HL-60 (cell line): ENCODE data around the gene SYT12. TPM values are rescaled to one million over a fixed set of nuclear protein-coding genes. Genes with fewer than 3 reads are reported as not detected.

Experiments
- DNase-seq, 2 experiments: peaks; one replicate each; pipeline ENCODE4 v3.0.0-alpha.2; 2010 to 2020; ENCODE audit warnings: low read depth in 1 of 2, low spot score in 1 of 2
- H3K27ac ChIP-seq: fragments of 250-450 bp; sonication (Bioruptor Pico); replicated peaks from 2 replicates; pipeline ENCODE4 v1.5.1; 2020; ENCODE audit warnings: mild to moderate bottlenecking, moderate library complexity
- H3K27me3 ChIP-seq: fragments of 250-450 bp; sonication (Bioruptor Pico); 2 replicates; pipeline ENCODE4 v1.5.1; 2021; ENCODE audit warnings: mild to moderate bottlenecking, moderate library complexity; ENCODE audit not compliant: insufficient read depth, poor library complexity, severe bottlenecking
- H3K4me3 ChIP-seq: replicated peaks from 2 replicates; pipeline ENCODE4 v1.5.1; 2011; ENCODE audit warnings: mild to moderate bottlenecking, control low read depth, low read length; ENCODE audit not compliant: insufficient read depth
- GABPA ChIP-seq: IDR thresholded peaks from 2 replicates; pipeline ENCODE4 v1.6.1; 2012; ENCODE audit warnings: low read depth
- POLR2AphosphoS5 ChIP-seq: IDR thresholded peaks from 2 replicates; pipeline ENCODE4 v1.6.1; 2012; ENCODE audit warnings: low read depth
- REST ChIP-seq: IDR thresholded peaks from 2 replicates; pipeline ENCODE4 v1.6.1; 2012; ENCODE audit warnings: low read depth; ENCODE audit not compliant: insufficient replicate concordance
- SPI1 ChIP-seq: IDR thresholded peaks from 2 replicates; pipeline ENCODE4 v1.6.1; 2012; ENCODE audit warnings: low read depth, mild to moderate bottlenecking, borderline replicate concordance
- microRNA-seq: library from miRNA; unstranded; fragments of <30 nt; microRNA quantifications from one replicate; pipeline ENCODE4, GENCODE V29; 2018
- TF ChIP-seq, protein P1 (sequence below): IDR thresholded peaks from one replicate; pipeline ENCODE4 v1.5.1; 2011; ENCODE audit warnings: low read length, control low read depth, inconsistent platforms; ENCODE audit not compliant: insufficient read depth

SYT12 gene

DNA sequence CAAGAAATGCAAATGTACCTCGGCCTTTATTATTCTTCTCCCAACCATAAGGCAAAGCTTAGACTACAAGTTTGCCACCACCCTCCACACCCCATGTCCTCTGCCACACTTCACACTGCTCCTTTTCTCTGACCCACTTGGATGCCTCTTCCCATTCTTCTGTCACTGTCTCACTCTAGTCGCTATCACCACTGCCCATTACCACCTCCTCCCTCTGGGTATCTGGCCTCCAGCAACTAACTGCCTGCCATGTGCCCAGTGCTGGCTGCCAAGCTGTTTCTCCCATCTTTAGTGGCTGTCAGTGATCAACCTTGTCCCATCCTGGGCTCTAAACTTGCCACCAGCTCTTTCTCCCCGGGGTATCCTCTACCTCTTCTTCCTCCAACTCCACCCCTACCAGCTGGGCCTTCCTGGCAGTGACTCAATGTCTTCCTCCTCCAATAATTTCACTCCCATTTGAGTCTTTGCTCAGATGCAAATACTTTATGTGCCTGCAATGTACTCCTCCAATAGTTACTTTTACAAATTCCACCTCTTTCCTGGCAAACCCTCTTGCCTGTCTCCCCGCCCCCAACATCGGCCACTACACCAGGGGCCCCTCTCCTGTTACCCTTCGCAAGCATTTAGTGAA lies 76.0 kb downstream of the SYT12 start:
- TF ChIP-seq, protein P1, sequence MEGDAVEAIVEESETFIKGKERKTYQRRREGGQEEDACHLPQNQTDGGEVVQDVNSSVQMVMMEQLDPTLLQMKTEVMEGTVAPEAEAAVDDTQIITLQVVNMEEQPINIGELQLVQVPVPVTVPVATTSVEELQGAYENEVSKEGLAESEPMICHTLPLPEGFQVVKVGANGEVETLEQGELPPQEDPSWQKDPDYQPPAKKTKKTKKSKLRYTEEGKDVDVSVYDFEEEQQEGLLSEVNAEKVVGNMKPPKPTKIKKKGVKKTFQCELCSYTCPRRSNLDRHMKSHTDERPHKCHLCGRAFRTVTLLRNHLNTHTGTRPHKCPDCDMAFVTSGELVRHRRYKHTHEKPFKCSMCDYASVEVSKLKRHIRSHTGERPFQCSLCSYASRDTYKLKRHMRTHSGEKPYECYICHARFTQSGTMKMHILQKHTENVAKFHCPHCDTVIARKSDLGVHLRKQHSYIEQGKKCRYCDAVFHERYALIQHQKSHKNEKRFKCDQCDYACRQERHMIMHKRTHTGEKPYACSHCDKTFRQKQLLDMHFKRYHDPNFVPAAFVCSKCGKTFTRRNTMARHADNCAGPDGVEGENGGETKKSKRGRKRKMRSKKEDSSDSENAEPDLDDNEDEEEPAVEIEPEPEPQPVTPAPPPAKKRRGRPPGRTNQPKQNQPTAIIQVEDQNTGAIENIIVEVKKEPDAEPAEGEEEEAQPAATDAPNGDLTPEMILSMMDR = no peak
- TF ChIP-seq GABPA = no peak
- TF ChIP-seq POLR2AphosphoS5 = no peak
- TF ChIP-seq REST = no peak
- no peak for TF ChIP-seq SPI1
- Histone ChIP-seq H3K27me3 (no peaks in the 10 kb centered on the region), H3K4me3 (no peak overlapping the region), H3K27ac (no peak overlapping the region)
- DNase-seq = no peak

DNA sequence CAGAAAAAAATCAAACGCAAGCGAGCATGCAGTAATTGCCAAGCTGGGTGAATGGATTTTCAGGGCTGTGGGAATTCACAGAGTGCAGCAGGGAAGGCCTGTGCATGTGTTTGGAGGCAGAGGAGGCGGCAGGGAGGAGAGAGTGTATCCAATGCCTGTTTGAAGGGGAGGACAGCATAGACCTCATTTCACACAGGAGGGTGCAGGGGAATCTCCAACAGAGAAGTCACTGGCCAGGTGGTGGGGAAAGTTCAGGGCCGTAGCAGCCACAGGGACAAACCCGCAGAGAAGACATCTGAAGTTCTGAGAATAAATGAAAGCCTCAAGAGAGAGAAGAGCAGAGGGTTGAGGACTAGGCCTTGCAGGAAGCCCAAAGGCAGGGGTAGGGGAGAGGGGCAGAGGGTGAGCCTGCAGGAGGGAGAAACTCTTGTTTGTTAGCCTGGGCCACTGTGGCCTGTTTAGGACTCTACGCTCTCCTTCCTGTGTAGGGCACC lies 76.9 kb downstream of the SYT12 start:
- no peak overlapping the region for H3K4me3 ChIP-seq
- TF ChIP-seq GABPA (no peak), POLR2AphosphoS5 (no peak), SPI1 (no peak), REST (no peak)
- TF ChIP-seq, protein P1 = no peak
- no peak overlapping the region for H3K27ac ChIP-seq
- no peaks in the 10 kb centered on the region for H3K27me3 ChIP-seq
- no peak for DNase-seq

Small RNA genes within 50 kb of the gene (microRNA-seq; reads per million reads assigned to microRNA genes)
- gene MIR6860 = not detected
